GM18861 (cell line): ENCODE results near the gene GPR143.
"Not testable (repeated sequence)": the region's sequence is repeated elsewhere in the genome, so short reads cannot be mapped to it uniquely, and the experiment has no call there.

ENCODE experiments used
- ATAC-seq: cut with Tn5 transposase; IDR thresholded peaks from one replicate; pipeline ENCODE4 v1.9.1; 2021; ENCODE audit not compliant: unreplicated experiment

Gene GPR143

GRCh38 chrX:9765737-9766097 lies at the start of gene GPR143:
TSS of gene GPR143 (minus strand) at chrX:9765847. CDS start at chrX:9765817, 30 bp downstream.
- no peak for ATAC-seq

DNA sequence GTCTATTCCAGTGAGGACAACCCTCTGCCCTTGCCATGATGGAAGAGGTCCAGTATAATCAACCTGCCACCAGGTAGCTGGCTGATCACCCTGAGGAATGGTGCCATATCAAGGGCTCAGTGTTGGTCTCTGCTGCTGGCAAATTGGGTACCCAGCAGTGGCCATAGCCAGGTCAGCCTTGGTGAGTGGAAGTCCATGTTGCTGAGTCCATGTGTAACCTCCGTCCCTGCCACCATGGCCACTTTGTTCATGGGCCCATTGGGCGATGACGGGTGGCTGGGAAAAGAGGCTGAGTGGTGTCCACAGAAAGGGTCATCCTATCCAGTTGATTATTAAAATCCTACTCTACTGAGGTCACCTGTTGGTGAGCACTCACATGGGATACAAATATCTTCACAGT lies 45.4 kb upstream of the GPR143 start:
- not testable (repeated sequence) for ATAC-seq

- not testable (repeated sequence) for ATAC-seq
Measured at GRCh38 chrX:9809876-9810275, 44.2 kb upstream of the GPR143 start.

GRCh38 chrX:9807355-9808182 lies 41.9 kb upstream of the GPR143 start:
- ATAC-seq = no peak

DNA sequence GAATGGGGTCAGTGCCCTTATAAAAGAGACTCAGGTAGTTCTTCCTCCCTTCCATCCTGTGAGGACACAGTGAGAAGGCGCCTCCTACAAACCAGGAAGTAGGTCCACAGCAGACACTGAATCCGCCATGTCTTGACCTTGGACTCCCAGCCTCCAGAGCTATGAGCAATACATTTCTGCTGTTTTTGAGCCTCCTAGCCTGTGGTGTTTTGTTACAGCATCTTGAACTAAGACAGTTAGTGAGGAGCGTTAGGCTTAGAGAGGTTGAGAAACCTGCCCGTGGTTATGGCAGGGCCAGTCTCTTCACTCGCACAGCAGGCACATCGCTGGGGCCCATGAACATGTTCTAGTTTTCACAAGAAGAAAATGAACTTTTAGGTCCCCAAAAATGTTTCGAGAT lies 40.3 kb upstream of the GPR143 start:
- ATAC-seq = no peak

GRCh38 chrX:9804444-9804843 lies 38.8 kb upstream of the GPR143 start:
- no peak for ATAC-seq

DNA sequence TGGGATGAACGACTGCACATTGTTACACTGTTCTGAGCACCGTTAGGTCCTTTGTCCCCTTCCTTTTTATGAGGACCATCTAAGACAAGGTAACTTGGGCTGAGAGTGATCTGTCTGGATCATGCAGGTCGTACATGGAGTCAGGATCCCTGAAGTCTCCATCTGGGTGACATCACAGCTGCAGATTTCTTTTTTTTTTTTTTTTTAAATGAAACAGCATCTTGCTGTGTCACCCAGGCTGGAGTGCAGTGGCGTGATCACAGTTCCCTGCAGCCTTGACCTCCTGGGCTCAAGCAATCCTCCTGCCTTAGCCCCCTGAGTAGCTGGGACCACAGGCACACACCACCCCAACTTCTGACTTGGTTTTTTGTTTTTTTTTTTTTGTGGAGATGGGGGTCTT lies 37.1 kb upstream of the GPR143 start:
- ATAC-seq = no peak

DNA sequence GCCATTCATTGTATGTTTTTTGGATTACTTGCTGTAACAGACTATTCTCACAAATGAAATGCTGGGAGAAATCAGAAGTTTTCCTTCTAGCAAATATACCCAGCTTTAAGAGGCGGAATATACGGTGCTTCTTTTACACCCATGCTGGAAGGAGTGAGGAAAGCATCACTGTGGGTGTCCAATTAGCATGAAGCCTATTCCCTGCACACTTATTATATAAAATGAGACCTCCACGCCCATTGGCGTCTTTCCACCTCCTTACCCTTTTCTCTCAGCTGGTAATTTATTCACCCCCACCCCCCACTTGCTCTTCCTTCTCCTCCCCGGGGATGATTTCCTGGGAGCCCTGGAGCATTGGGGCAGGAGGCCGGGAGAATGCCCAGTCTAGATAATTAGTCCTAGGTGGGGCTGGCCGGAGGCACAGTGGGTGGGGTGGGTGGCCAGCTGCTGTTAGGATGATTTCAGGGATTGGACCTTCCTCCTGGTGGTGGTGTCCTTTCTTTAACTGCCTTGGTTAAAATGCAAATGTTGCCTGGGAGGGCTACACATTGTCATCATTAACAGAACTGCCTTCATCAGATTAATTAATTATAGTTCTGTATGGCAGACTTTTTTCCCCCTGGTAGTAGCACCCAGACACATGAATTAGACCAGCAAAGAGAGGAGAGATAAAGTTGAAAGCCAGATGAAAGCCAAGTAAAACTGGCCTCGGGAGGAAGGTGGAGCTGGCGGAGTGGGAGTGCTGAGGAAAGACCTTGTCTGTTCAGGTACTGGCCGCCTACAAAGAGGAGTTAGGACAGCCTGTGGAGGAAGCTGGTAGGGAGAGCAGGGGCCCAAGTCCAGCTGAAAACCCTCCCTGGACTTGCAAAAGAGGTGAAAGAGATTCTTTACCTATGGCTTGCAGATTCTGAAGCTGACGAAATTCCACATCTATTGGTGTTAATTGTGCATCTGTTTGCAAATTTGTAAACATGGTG lies 32.0 kb upstream of the GPR143 start:
- ATAC-seq = no peak

- ATAC-seq = no peak
Measured at GRCh38 chrX:9794495-9794894, 28.8 kb upstream of the GPR143 start.

- no peak for ATAC-seq
Measured at GRCh38 chrX:9790866-9791265, 25.2 kb upstream of the GPR143 start.

GRCh38 chrX:9789555-9789954 lies 23.9 kb upstream of the GPR143 start:
- ATAC-seq = no peak

GRCh38 chrX:9788911-9789310 lies 23.3 kb upstream of the GPR143 start:
- ATAC-seq = no peak

DNA sequence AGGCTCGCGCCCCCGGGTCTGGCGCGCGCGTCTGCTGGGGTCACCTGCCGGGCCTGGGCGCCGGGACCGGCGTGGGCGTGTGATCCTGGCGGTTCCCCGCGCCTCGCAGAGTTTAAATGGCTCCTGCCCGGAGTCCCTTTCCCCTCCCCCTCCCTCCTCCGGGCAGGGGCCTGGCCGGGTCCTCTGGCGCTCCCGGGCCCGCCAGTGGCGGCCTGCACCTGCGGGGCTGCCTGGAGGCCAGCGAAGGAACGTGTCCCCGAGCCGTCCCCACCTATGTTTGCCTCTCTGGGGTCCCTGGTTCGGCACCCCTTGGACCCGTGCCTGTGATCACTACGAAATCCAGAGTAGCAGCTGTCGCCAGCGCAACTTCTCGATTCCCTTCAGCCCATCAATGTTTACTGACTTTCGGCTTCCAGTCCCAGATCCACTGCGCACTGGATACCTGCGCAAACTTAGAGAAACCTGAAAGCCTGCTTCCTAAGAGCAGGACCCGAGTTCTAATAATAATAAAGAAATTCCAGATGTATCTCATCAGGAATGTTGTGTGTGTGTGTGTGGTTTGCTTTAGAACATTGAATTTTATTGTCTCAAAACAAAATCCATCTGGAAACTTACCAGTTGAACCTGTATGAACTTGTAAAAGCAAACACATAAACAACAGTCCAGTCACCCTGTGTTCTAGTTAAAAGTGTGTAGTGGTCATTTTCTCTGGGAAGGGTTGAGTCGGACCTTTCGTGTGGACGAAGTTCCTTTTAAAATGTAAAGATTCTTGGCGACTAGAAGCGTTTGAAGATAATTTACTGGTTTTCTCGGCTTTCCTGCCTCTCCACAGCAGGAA lies 21.4 kb upstream of the GPR143 start:
- ATAC-seq = no peak

- no peak for ATAC-seq
Measured at GRCh38 chrX:9785944-9786797, 20.5 kb upstream of the GPR143 start, which contains the start of gene SHROOM2. TSS of gene SHROOM2 (plus strand) at chrX:9786429. CDS start at chrX:9786546, 117 bp downstream.

- no peak for ATAC-seq
Measured at GRCh38 chrX:9785254-9785943, 19.8 kb upstream of the GPR143 start.

DNA sequence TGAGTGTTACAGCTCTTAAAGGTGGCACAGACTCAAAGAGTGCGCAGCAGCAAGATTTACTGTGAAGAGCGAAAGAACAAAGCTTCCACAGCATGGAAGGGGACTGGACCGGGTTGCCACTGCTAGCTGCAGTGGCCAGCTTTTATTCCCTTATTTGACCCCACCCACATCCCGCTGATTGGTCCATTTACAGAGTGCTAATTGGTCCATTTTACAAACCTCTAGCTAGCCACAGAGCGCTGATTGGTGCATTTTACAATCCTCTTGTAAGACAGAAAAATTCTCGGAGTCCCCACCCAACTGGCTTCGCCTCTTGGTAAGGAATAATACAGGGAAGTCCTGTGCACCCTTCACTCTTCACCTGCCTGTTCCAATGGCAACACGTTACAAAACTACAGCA lies 18.7 kb upstream of the GPR143 start:
- ATAC-seq = no peak

DNA sequence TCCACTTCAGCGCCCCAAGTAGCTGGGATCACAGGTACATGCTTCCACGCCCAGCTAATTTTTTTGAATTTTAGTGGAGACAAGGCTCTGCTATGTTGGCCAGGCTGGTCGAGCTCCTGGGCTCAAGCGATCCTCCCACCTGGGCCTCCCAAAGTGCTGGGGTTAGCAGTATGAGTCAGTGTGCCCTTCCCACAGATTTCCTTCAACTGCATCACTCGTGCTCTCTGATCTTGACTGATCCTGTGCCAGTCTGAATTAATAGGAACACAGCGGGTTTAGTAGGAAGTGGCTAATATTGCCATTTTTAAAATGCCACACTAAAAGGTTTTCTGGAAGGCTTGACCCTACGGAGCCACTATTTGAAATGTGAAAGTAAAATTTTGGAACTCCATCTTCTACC lies 16.3 kb upstream of the GPR143 start:
- no peak for ATAC-seq

GRCh38 chrX:9775930-9776329 lies 10.3 kb upstream of the GPR143 start:
- no peak for ATAC-seq

DNA sequence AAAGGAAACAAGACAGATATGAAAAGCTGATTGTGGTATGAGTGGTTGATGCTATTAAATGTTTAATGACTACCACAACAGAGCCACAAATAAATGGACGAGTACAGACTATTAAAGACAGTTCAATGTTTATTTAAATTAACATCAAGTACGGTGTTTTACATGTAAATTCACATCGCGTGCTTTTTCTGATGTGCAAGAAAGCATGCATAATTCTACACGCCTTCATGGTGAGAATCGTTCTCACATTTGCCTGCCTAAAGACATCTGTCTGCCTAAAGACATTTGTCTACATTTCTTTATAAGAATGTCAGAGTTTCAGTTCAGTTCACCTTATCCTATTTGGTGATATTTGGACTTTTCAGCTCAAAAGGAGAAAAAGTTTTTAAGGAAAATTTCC lies 7.3 kb upstream of the GPR143 start:
- ATAC-seq = no peak
